Posterior cingulate gyrus (tissue), 11 donors: ENCODE measurements around the gene GOLGB1.
"Not testable (repeated sequence)": the region's sequence is repeated elsewhere in the genome, so short reads cannot be mapped to it uniquely, and the experiment has no call there.

Experiments
- DNase-seq, 10 donors: peaks; one replicate each; pipeline versions ENCODE4 v3.0.0 to v3.0.0-alpha.2; 2020 to 2021; ENCODE audit warnings: mixed read lengths in 3 of 10
- intact Hi-C: fragments of 100-400 bp; cut with DNase I; formaldehyde crosslinking; loops from one replicate; pipeline ENCODE4 v1.15.1; 2023

The GOLGB1 gene

DNA sequence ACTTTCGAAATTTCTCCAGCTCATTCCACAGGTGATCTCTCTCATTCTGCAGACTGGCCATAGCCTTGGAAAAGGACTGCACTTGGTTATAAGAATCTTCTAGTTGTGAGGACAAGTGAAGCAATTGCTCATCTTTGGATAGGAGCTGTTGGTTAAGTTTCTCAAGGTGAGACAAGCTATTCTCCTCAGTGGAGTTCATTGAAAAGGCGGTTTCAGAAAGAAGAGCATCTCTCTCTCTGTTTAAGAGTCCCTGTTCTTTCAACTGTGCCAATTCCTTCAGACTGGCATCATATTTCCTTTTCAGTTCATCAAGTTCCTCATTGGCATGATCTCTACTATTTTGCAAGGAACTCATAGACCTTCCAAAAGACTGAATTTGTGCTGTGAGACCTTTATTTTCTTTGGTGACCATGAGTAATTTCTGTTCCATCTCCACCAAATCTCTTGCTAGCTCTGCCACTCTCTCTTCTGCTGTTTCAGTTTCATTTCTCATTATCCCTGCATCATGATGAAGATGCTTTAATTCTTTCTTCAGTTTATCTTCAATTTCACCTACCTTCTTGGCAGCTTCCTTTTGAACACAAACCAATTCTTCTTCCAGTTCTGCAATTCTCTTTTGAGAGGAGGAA, 58.6 kb downstream of the GOLGB1 start:
- DNase-seq, result no peak
- intact Hi-C loops, result no loop called here

DNA sequence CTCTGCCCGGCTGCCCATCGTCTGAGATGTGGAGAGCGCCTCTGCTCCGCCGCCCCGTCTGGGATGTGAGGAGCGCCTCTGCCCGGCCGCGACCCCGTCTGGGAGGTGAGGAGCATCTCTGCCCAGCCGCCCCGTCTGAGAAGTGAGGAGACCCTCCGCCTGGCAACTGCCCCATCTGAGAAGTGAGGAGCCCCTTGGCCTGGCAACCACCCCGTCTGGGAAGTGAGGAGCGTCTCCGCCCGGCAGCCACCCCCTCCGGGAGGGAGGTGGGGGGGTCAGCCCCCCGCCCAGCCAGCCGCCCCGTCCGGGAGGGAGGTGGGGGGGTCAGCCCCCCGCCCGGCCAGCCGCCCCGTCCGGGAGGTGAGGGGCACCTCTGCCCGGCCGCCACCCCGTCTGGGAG, 60.8 kb downstream of the GOLGB1 start:
- intact Hi-C loops, result not testable (repeated sequence)
- peak in 2 of 10 donors; percentile 56 to 62 for DNase-seq

GRCh38 chr3:121681792-121682191, 67.7 kb downstream of the GOLGB1 start:
- intact Hi-C loops, result no loop called here
- DNase-seq, result no peak

- intact Hi-C loops, result no loop called here
- DNase-seq, result no peak
Observed at GRCh38 chr3:121677141-121677540, 72.4 kb downstream of the GOLGB1 start.

DNA sequence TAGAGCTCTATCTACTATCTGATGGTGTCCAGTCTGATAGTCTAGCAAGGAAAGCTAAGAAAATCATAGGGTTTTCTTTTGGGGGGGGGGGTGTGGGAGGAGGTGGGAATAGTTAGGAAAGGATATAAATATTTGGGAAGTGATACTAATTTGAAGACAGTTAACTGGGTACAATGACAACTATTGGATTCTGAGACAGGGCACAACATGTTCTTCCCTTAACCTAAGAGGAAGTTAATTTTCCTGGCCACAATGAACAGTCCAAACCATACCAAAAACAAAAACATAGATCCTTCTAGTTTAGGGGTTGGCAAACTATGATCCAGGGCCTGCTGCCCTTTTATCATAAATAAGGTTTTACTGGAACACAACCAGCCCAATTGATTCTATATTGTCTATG, 78.9 kb downstream of the GOLGB1 start:
- DNase-seq, result no peak
- intact Hi-C loops, result no loop called here

DNA sequence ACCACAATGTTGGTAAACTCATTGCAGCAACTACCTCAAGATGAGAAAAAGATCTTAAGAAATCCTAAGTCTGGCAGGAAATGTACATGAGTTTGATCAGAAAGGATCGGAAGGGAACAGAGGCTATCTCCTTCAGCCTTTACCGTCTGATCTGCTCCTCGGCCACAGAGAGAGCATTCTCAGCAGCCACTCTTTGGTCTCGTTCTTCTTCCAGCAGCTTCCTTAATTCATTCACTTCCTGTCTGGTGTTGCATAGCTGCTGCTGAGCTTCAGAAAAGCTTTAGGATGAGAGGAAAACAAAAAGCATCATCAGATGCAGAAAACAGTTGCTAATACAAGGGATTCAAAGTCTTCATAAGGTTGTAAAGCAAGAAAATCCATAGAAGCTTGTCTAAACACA, 82.2 kb downstream of the GOLGB1 start:
- intact Hi-C loops, result no loop called here
- no peak for DNase-seq

DNA sequence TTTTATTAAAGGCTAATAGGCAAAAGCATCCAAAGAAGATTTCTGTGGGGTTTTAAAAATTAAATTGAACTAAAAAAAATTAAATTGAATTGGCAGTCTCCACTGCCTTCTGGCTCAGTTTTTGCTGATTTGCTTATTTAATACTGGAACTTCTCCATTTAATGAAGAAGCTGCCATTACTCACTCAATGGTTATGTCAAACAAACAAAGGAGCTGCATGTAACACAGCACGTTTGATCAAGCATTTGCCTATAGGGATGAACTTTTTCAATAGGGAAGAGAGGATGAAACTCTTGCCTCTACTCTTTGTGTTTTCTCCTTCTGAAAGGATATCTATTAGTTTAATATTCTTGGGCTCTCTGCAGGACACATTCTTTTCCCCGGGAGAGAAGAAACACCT, 84.1 kb downstream of the GOLGB1 start:
- intact Hi-C loops, result no loop called here
- no peak for DNase-seq

DNA sequence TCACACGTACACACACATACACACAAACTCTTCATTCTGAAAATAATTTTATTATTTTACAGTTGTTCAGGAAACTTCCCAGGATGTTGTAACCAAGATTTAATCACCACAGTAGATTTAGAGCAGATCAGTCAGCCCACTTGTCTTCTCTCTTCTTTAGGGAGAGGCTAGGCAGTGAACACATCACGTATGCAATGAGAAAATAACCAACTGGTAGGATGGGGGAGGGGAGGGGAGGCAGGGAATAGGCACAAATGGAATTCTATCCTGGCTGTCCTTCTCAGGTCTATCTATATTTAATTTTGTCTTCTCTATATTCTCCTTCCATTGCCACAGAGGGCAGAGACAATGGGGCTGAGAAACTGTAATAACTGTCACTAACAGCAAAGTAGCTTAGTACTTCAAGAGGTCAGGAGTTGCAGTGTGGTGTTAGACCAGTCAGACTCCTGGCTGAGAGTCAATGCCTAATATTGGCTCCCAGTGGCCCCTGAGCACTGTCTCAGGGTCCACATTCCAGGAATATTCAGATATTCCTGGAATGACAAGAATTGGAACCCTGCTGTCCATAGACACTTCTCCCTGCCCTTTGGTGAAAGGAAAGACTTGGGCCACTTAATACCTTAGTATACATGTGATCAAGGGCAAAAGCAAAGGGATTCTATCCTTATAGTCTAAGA, 86.2 kb downstream of the GOLGB1 start:
- DNase-seq, result no peak
- intact Hi-C loops, result no loop called here

- no peak for DNase-seq
- intact Hi-C loops, result no loop called here
Observed at GRCh38 chr3:121662742-121663141, 86.8 kb downstream of the GOLGB1 start.

GRCh38 chr3:121661376-121661775, 88.2 kb downstream of the GOLGB1 start:
- DNase-seq, result no peak
- intact Hi-C loops, result no loop called here

GRCh38 chr3:121660356-121661171, 89.0 kb downstream of the GOLGB1 start, which contains the start of gene HCLS1:
Gene HCLS1 (minus strand): TSS chr3:121660903. CDS start chr3:121658347, 2,556 bp downstream.
- peak in 5 of 10 donors; percentile 8 to 83 (median 27) for DNase-seq
- intact Hi-C loops, result no loop called here

DNA sequence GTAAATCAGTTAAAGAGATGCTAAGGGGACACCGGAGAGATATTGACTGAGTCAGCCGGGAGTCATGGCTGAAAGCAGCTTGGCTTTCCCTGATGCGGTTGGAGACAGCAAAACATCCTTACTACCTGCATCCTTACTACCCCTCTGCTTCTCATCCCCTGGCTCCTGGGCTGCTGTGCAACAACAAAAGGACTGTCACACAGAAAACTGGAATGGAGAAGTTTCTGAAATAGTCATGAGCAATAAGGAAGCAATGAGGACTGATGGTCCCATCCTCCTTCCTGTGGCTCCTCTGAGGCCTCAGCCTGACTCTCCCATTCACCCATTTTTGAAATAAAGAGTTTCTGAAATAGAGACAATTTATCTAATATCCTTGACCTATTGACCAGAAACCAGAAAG, 90.0 kb downstream of the GOLGB1 start:
- intact Hi-C loops, result no loop called here
- no peak for DNase-seq

- DNase-seq, result no peak
- intact Hi-C loops, result no loop called here
Observed at GRCh38 chr3:121658716-121659435, 90.7 kb downstream of the GOLGB1 start.

GRCh38 chr3:121654493-121655385, 94.8 kb downstream of the GOLGB1 start:
- intact Hi-C loops, result no loop called here
- DNase-seq, result no peak

DNA sequence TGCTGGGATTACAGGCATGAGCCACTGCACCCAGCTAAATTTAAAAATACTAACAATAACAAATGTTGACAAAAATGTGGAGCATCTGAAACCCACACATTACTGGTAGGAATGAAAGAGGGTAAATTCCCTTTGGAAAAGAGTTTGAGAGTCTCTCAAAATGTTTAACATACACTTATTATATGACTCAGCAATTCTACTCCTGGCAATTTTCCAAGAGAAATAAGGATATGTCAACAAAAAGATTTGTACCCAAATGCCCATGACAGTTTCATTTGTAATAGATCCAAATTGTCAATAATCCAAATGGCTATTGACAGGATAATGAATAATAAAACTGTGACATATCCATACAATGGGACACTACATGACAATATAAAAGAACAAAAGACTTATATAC, 97.9 kb downstream of the GOLGB1 start:
- intact Hi-C loops, result no loop called here
- no peak for DNase-seq

GRCh38 chr3:121649645-121650044, 99.9 kb downstream of the GOLGB1 start:
- intact Hi-C loops, result no loop called here
- DNase-seq, result no peak

GRCh38 chr3:121648219-121648958, 101.2 kb downstream of the GOLGB1 start:
- intact Hi-C loops, result no loop called here
- DNase-seq, result no peak

GRCh38 chr3:121645054-121645453, 104.5 kb downstream of the GOLGB1 start:
- no peak for DNase-seq
- intact Hi-C loops, result no loop called here
